Hepatocyte (in vitro differentiated cells): ENCODE measurements around the gene ZNF764.

Experiments
- EZH2 ChIP-seq: fragments of 200-600 bp; sonication (generic); IDR thresholded peaks from 2 replicates; pipeline ENCODE4 v1.6.1; 2016; ENCODE audit warnings: antibody characterized with exemption, mild to moderate bottlenecking, borderline replicate concordance
- TF ChIP-seq, protein P1 (sequence below): fragments of 200-600 bp; sonication (generic); IDR thresholded peaks from 2 replicates; pipeline ENCODE4 v1.5.1; 2016; ENCODE audit warnings: antibody characterized with exemption, mild to moderate bottlenecking; ENCODE audit not compliant: poor library complexity

DNA sequence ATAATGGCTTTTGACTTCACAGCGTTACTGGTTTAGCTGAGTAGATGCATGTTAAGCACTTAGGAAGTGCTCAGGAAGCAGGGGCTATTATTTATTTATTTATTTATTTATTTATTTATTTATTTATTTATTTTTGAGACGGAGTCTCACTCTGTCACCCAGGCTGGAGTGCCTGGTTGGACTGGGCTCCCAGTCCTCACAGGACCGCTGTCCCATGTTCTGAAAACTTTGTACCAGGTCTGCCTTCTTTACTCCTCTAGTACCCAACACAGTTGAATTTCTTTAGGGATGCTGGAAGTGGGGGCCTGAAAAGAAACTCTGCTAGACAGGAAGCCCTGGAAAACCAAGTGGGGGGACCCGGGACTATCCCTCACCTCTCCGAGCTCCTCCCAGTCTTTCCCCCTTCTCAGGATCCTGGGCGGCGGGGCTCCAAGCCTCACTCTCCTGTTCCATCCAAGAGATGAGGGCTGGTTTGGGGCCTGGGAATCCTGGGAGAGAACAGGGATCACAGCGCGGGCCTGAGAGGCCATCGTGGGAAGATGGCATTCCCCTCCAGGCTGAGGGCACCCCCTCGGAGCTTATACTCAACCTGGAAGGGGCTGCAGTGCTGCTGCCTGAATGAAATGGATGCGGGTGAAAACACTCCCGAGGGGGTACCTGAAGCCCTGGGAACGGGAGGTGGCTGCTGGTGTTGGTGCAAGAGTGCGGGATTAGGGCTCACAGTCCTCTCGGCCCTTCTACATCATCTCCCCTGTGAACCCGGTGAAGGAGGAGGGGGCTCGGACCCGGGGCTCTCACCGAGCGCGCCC is 12.7 kb upstream of the ZNF764 start:
- TF ChIP-seq, protein P1, sequence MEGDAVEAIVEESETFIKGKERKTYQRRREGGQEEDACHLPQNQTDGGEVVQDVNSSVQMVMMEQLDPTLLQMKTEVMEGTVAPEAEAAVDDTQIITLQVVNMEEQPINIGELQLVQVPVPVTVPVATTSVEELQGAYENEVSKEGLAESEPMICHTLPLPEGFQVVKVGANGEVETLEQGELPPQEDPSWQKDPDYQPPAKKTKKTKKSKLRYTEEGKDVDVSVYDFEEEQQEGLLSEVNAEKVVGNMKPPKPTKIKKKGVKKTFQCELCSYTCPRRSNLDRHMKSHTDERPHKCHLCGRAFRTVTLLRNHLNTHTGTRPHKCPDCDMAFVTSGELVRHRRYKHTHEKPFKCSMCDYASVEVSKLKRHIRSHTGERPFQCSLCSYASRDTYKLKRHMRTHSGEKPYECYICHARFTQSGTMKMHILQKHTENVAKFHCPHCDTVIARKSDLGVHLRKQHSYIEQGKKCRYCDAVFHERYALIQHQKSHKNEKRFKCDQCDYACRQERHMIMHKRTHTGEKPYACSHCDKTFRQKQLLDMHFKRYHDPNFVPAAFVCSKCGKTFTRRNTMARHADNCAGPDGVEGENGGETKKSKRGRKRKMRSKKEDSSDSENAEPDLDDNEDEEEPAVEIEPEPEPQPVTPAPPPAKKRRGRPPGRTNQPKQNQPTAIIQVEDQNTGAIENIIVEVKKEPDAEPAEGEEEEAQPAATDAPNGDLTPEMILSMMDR, result no peak
- TF ChIP-seq EZH2, result no peak
